HCT116 (cell line): Measurements from ENCODE around the gene TMC8. TPM values are rescaled to one million over a fixed set of nuclear protein-coding genes. Genes with fewer than 3 reads are reported as not detected.

ENCODE experiments used
- ATAC-seq: fragments of 200-7000 bp; cut with Tn5 transposase; 2 replicates; pipeline ENCODE4 v1.9.1; 2020; ENCODE audit warnings: mild to moderate bottlenecking, moderate library complexity
- BruUV-seq: library from RNA; stranded (reverse); fragments of 400-500 nt; replicated peaks from 2 replicates; lab custom pipeline; 2021; lab: Mats Ljungman, UMichigan
- CTCF ChIA-PET: fragments of 300-600 bp; sonication (Branson Sonifier 250); formaldehyde crosslinking; loops from one replicate; lab custom pipeline; 2021; ENCODE audit warnings: antibody characterized with exemption; lab: Charles Lee
- POLR2A ChIA-PET: fragments of 300-600, 350-600 bp; sonication (Branson Sonifier 250); formaldehyde crosslinking; loops from one replicate; lab custom pipeline; 2021; ENCODE audit warnings: antibody characterized with exemption; lab: Charles Lee
- RAD21 ChIA-PET, 2 experiments: fragments of 300-600 bp; sonication (Branson Sonifier 250); formaldehyde crosslinking; loops; one replicate each; lab custom pipeline; 2023; ENCODE audit warnings: low total read pairs in 2 of 2; ENCODE audit not compliant: uncharacterized antibody in 2 of 2, unreplicated experiment in 2 of 2, low non-redundant PET in 1 of 2; lab: Charles Lee
- DNase-seq: peaks from one replicate; pipeline ENCODE4 v3.0.0-alpha.2; 2010; ENCODE audit warnings: low read depth, low spot score
- H2AFZ ChIP-seq: fragments of 200-600 bp; shearing (Covaris generic), sonication (generic); 2 replicates; pipeline ENCODE4 v1.6.1; 2017; ENCODE audit warnings: low read depth, mixed run types, mixed read lengths, antibody characterized with exemption, low read length; ENCODE audit not compliant: poor library complexity, severe bottlenecking
- H3K27ac ChIP-seq: 2 replicates; pipeline ENCODE4 v1.5.1; 2012; ENCODE audit warnings: low read depth, low read length
- H3K27me3 ChIP-seq: fragments of 200-600 bp; sonication (generic); 2 replicates; pipeline ENCODE4 v1.6.1; 2016; ENCODE audit warnings: mixed run types, low read length, mixed read lengths; ENCODE audit not compliant: insufficient read depth
- H3K36me3 ChIP-seq, 2 experiments: fragments of 200-500 bp in 1 of 2; fragments of 200-600 bp in 1 of 2; sonication (Bioruptor generic) in 1 of 2; sonication (generic) in 1 of 2; 2 replicates each; pipeline versions ENCODE4 v1.5.1 to v1.6.1; 2014 to 2016; ENCODE audit warnings: low read length in 2 of 2, inconsistent platforms in 1 of 2, mixed read lengths in 1 of 2, mixed run types in 1 of 2; ENCODE audit not compliant: insufficient read depth in 2 of 2, control insufficient read depth in 1 of 2
- H3K4me1 ChIP-seq, 2 experiments: fragments of 200-600 bp in 1 of 2; sonication (generic) in 1 of 2; 2 replicates each; pipeline versions ENCODE4 v1.5.1 to v1.6.1; 2012 to 2017; ENCODE audit warnings: low read length in 2 of 2, inconsistent platforms in 1 of 2, mild to moderate bottlenecking in 1 of 2, mixed read lengths in 1 of 2, mixed run types in 1 of 2, moderate library complexity in 1 of 2; ENCODE audit not compliant: insufficient read depth in 2 of 2, control insufficient read depth in 1 of 2
- H3K4me2 ChIP-seq: fragments of 200-600 bp; sonication (generic); 2 replicates; pipeline ENCODE4 v1.6.1; 2017; ENCODE audit warnings: mixed run types, low read length, mixed read lengths
- H3K4me3 ChIP-seq, 2 experiments: fragments of 200-600 bp in 1 of 2; sonication (generic) in 1 of 2; replicated peaks in 1 of 2; 2 replicates each; pipeline ENCODE4 v1.5.1; 2011 to 2016; ENCODE audit warnings: low read length in 2 of 2, control low read depth in 1 of 2, low read depth in 1 of 2, mild to moderate bottlenecking in 1 of 2, mixed read lengths in 1 of 2, mixed run types in 1 of 2
- H3K79me2 ChIP-seq: fragments of 200-600 bp; sonication (generic); 2 replicates; pipeline ENCODE4 v1.6.1; 2017; ENCODE audit warnings: mild to moderate bottlenecking, mixed run types, low read length, moderate library complexity, mixed read lengths; ENCODE audit not compliant: insufficient read depth
- H3K9ac ChIP-seq: fragments of 200-600 bp; sonication (generic); 2 replicates; pipeline ENCODE4 v1.6.1; 2016; ENCODE audit warnings: low read length, mixed read lengths
- H3K9me2 ChIP-seq: fragments of 200-600 bp; sonication (generic), shearing (Covaris generic); 2 replicates; pipeline ENCODE4 v1.6.1; 2017; ENCODE audit warnings: mixed run types, mild to moderate bottlenecking, moderate library complexity; ENCODE audit not compliant: insufficient read depth
- H3K9me3 ChIP-seq, 2 experiments: fragments of 200-500 bp in 1 of 2; fragments of 200-600 bp in 1 of 2; sonication (Bioruptor generic) in 1 of 2; sonication (generic) in 1 of 2; 2 replicates each; pipeline ENCODE4 v1.6.1; 2014 to 2017; ENCODE audit warnings: low read length in 2 of 2, mixed read lengths in 2 of 2, inconsistent platforms in 1 of 2, low read depth in 1 of 2, mild to moderate bottlenecking in 1 of 2, mixed run types in 1 of 2, moderate library complexity in 1 of 2; ENCODE audit not compliant: control insufficient read depth in 1 of 2, insufficient read depth in 1 of 2
- H4K20me1 ChIP-seq: fragments of 200-600 bp; sonication (generic), shearing (Covaris generic); 2 replicates; pipeline ENCODE4 v1.6.1; 2017; ENCODE audit warnings: mixed run types, mild to moderate bottlenecking, moderate library complexity; ENCODE audit not compliant: insufficient read depth
- EZH2 ChIP-seq: fragments of 200-600 bp; sonication (generic); IDR thresholded peaks from 2 replicates; pipeline ENCODE4 v1.6.1; 2017; ENCODE audit warnings: antibody characterized with exemption, mixed run types
- EZH2phosphoT487 ChIP-seq: fragments of 200-600 bp; IDR thresholded peaks from 2 replicates; pipeline ENCODE4 v1.6.1; 2018; ENCODE audit warnings: antibody characterized with exemption, borderline replicate concordance
- FOSL1 ChIP-seq: IDR thresholded peaks from 2 replicates; pipeline ENCODE4 v1.6.1; 2012; ENCODE audit warnings: low read depth
- JUND ChIP-seq: IDR thresholded peaks from 2 replicates; pipeline ENCODE4 v1.6.1; 2012
- SRF ChIP-seq: IDR thresholded peaks from 2 replicates; pipeline ENCODE4 v1.6.1; 2012; ENCODE audit warnings: low read depth
- TCF7L2 ChIP-seq: IDR thresholded peaks from 2 replicates; pipeline ENCODE4 v1.7.0; 2011; ENCODE audit warnings: borderline replicate concordance, inconsistent platforms; ENCODE audit not compliant: insufficient read depth, insufficient read length; ENCODE audit errors: extremely low read depth
- YY1 ChIP-seq: IDR thresholded peaks from 2 replicates; pipeline ENCODE4 v1.6.1; 2011; ENCODE audit warnings: low read length, low read depth, moderate library complexity, mild to moderate bottlenecking; ENCODE audit not compliant: insufficient replicate concordance; ENCODE audit errors: extremely low read depth
- intact Hi-C: fragments of 100-400 bp; cut with micrococcal nuclease; formaldehyde crosslinking; loops from 2 replicates; pipeline ENCODE4 v1.10.0; 2022
- total RNA-seq: library from RNA; stranded (reverse); gene quantifications from one replicate; pipeline ENCODE4 v1.2.1, GENCODE V29; 2021; ENCODE audit not compliant: unreplicated experiment
- TF ChIP-seq, protein P1 (sequence below), 3 experiments: fragments of 200-600 bp in 1 of 3; sonication (generic) in 1 of 3; IDR thresholded peaks in 2 of 3; conservative IDR thresholded peaks in 1 of 3; 2 replicates each; pipeline ENCODE4 v1.5.1; 2012 to 2017; ENCODE audit warnings: low read depth in 2 of 3, low read length in 2 of 3, antibody characterized with exemption in 1 of 3, borderline replicate concordance in 1 of 3, control low read depth in 1 of 3, mild to moderate bottlenecking in 1 of 3, mixed read lengths in 1 of 3, mixed run types in 1 of 3, moderate library complexity in 1 of 3; ENCODE audit not compliant: insufficient read depth in 1 of 3

The TMC8 gene
- total RNA-seq, 1 experiment from 2014 or later = 7.8 TPM

DNA sequence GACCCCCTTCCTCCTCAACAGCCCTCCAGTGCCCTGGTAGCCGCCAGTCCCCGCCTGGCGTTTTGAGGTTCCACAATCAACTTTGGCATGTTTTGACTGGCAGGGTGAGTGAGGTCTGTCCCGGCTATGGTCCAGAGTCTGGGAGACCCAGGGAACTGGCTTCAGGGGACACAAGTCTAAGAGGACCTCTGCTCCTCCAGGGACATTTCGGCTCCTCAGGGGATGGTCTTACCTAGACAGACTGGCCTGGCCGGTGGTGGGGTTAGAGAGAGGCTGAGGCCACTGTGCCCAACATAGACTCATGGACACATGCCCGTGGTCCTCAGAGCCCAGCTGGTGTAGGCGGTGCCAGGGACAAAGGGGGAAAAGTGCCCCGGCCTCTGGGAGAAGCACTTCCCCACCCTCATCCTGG is 2.2 kb downstream of the TMC8 start:
- peaks cover 2% of the 10 kb centered on the region; the same call in 1 of the 2 replicates for H3K79me2 ChIP-seq
- peak overlapping the region; percentile 77 for H2AFZ ChIP-seq
- CTCF ChIA-PET = interaction anchor here (1.0 to 1.1 kb wide), 2 partner anchors 9 to 118 kb away, joined by 3 to 6 read pairs; no protein-coding TSS in a partner anchor
- H3K36me3 ChIP-seq = no peaks in the 10 kb centered on the region
- H3K27ac ChIP-seq = peak overlapping the region; percentile 49
- peaks cover 37 to 70% of the 10 kb centered on the region in 2 experiments for H3K4me1 ChIP-seq
- H3K9ac ChIP-seq = peak overlapping the region; percentile 71
- no peaks in the 10 kb centered on the region for H4K20me1 ChIP-seq
- DNase-seq = no peak
- no peaks in the 10 kb centered on the region for H3K27me3 ChIP-seq
- peak overlapping the region; percentile 57 to 68 for H3K4me3 ChIP-seq
- H3K4me2 ChIP-seq = peak overlapping the region; percentile 96
- intact Hi-C loops = no loop called here
- BruUV-seq = no TSS peak
- no peaks in the 10 kb centered on the region for H3K9me2 ChIP-seq
- RAD21 ChIA-PET = no interaction called here
- POLR2A ChIA-PET = no interaction called here
- TF ChIP-seq EZH2 (no peak), FOSL1 (no peak)
- no peaks in the 10 kb centered on the region for H3K9me3 ChIP-seq
- no peak for ATAC-seq

- Histone ChIP-seq H3K79me2 (no peaks in the 10 kb centered on the region), H4K20me1 (no peaks in the 10 kb centered on the region), H3K4me3 (no peak overlapping the region), H3K27me3 (no peaks in the 10 kb centered on the region), H3K9ac (peak overlapping the region; percentile 71; the same call in 1 of the 2 replicates), H3K4me2 (peak overlapping the region; percentile 96), H2AFZ (no peak overlapping the region), H3K36me3 (no peaks in the 10 kb centered on the region), H3K9me2 (no peaks in the 10 kb centered on the region), H3K4me1 (peaks cover 37 to 74% of the 10 kb centered on the region in 2 experiments), H3K9me3 (no peaks in the 10 kb centered on the region), H3K27ac (peak overlapping the region; percentile 49; the same call in 1 of the 2 replicates)
- no peak for ATAC-seq
- no TSS peak for BruUV-seq
- DNase-seq = no peak
- intact Hi-C loops = no loop called here
- no peak for TF ChIP-seq JUND
- no peak for TF ChIP-seq FOSL1
- no peak for TF ChIP-seq SRF
- no peak for TF ChIP-seq TCF7L2
- TF ChIP-seq YY1 = no peak
- TF ChIP-seq EZH2phosphoT487 = no peak
- TF ChIP-seq, protein P1, sequence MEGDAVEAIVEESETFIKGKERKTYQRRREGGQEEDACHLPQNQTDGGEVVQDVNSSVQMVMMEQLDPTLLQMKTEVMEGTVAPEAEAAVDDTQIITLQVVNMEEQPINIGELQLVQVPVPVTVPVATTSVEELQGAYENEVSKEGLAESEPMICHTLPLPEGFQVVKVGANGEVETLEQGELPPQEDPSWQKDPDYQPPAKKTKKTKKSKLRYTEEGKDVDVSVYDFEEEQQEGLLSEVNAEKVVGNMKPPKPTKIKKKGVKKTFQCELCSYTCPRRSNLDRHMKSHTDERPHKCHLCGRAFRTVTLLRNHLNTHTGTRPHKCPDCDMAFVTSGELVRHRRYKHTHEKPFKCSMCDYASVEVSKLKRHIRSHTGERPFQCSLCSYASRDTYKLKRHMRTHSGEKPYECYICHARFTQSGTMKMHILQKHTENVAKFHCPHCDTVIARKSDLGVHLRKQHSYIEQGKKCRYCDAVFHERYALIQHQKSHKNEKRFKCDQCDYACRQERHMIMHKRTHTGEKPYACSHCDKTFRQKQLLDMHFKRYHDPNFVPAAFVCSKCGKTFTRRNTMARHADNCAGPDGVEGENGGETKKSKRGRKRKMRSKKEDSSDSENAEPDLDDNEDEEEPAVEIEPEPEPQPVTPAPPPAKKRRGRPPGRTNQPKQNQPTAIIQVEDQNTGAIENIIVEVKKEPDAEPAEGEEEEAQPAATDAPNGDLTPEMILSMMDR (IDR thresholded peaks at IDR 0.05 in 2 of 3, conservative IDR thresholded peaks at IDR 0.05 in 1 of 3; ENCODE audit: borderline replicate concordance in 1 of 3, insufficient read depth in 1 of 3, low read depth in 2 of 3, low read length in 2 of 3) = no peak
- ChIA-PET CTCF (interaction anchor here (1.1 kb wide), 1 partner anchor 118 kb away, joined by 3 read pairs; no protein-coding TSS in a partner anchor), POLR2A (interaction anchor here (1.6 kb wide), 1 partner anchor 53 kb away, joined by 5 read pairs; the partner anchor contains the start of genes AFMID and TK1), RAD21 (no interaction called here)
These were observed 2.8 kb downstream of the TMC8 start for GRCh38 chr17:78133179-78133951.
